Activated CD4-positive, alpha-beta memory T cell treated with anti-CD3 and anti-CD28 coated beads, Interleukin-2, amount 10 ng/mL, durations not matched to agents 7 days and 5 days (primary cell): ENCODE measurements around the gene CRIM1. TPM values are rescaled to one million over a fixed set of nuclear protein-coding genes. Genes with fewer than 3 reads are reported as not detected.

Experiments used
- CTCF ChIA-PET: fragments of 350-600 bp; sonication (Branson Sonifier 250); formaldehyde crosslinking; loops from one replicate; lab custom pipeline; 2021; ENCODE audit warnings: antibody characterized with exemption, inconsistent platforms; lab: Charles Lee
- POLR2A ChIA-PET: fragments of 350-600 bp; sonication (Branson Sonifier 250); formaldehyde crosslinking; loops from one replicate; lab custom pipeline; 2021; ENCODE audit warnings: antibody characterized with exemption; lab: Charles Lee
- DNase-seq: peaks from one replicate; pipeline ENCODE4 v3.0.0-alpha.2; 2020
- H3K27ac Mint-ChIP-seq: one replicate; pipeline ENCODE4 v1.8.0; 2021; ENCODE audit warnings: mild to moderate bottlenecking, mixed read lengths
- H3K27me3 Mint-ChIP-seq: one replicate; pipeline ENCODE4 v1.8.0; 2021; ENCODE audit warnings: mixed read lengths
- H3K36me3 Mint-ChIP-seq: one replicate; pipeline ENCODE4 v1.8.0; 2021; ENCODE audit warnings: low read depth, mixed read lengths
- H3K4me1 Mint-ChIP-seq: one replicate; pipeline ENCODE4 v1.8.0; 2021; ENCODE audit warnings: mixed read lengths
- H3K4me3 Mint-ChIP-seq: one replicate; pipeline ENCODE4 v1.8.0; 2021; ENCODE audit warnings: mild to moderate bottlenecking, mixed read lengths
- H3K9me3 Mint-ChIP-seq: one replicate; pipeline ENCODE4 v1.8.0; 2021; ENCODE audit warnings: mixed read lengths
- total RNA-seq, 2 experiments: library from RNA; stranded (reverse); gene quantifications; one replicate each; pipeline ENCODE4 v1.2.3, GENCODE V29; 2021

CRIM1 gene
- total RNA-seq, 2 experiments from 2014 or later, result 5.4 to 6.6 TPM

- H3K36me3 Mint-ChIP-seq, result no peaks in the 10 kb centered on the region
- H3K9me3 Mint-ChIP-seq, result no peaks in the 10 kb centered on the region
- H3K4me3 Mint-ChIP-seq, result no peak overlapping the region
- no peak overlapping the region for H3K27ac Mint-ChIP-seq
- H3K4me1 Mint-ChIP-seq, result peaks cover 9% of the 10 kb centered on the region
- DNase-seq, result no peak
- ChIA-PET POLR2A (no interaction called here), CTCF (interaction anchor here (1.0 kb wide), 1 partner anchor 8 kb away, joined by 3 read pairs; no protein-coding TSS in a partner anchor)
- H3K27me3 Mint-ChIP-seq, result peaks cover 4% of the 10 kb centered on the region
These were observed 12.9 kb downstream of the CRIM1 start for GRCh38 chr2:36368438-36368837.

GRCh38 chr2:36369163-36369562 lies 13.6 kb downstream of the CRIM1 start:
- Mint-ChIP-seq H3K27ac (no peak overlapping the region), H3K4me1 (peaks cover 14% of the 10 kb centered on the region), H3K9me3 (no peaks in the 10 kb centered on the region), H3K27me3 (peaks cover 4% of the 10 kb centered on the region), H3K4me3 (no peak overlapping the region), H3K36me3 (no peaks in the 10 kb centered on the region)
- ChIA-PET POLR2A (no interaction called here), CTCF (interaction anchor here (1.0 kb wide), 1 partner anchor 9 kb away, joined by 3 read pairs; no protein-coding TSS in a partner anchor)
- no peak for DNase-seq

GRCh38 chr2:36369716-36370115 lies 14.1 kb downstream of the CRIM1 start:
- no peaks in the 10 kb centered on the region for H3K36me3 Mint-ChIP-seq
- ChIA-PET POLR2A (no interaction called here), CTCF (interaction anchor here (1.2 kb wide), 1 partner anchor 17 kb away, joined by 3 read pairs; no protein-coding TSS in a partner anchor)
- peaks cover 4% of the 10 kb centered on the region for H3K27me3 Mint-ChIP-seq
- DNase-seq, result no peak
- H3K27ac Mint-ChIP-seq, result no peak overlapping the region
- peaks cover 16% of the 10 kb centered on the region for H3K4me1 Mint-ChIP-seq
- no peak overlapping the region for H3K4me3 Mint-ChIP-seq
- no peaks in the 10 kb centered on the region for H3K9me3 Mint-ChIP-seq

- Mint-ChIP-seq H3K27ac (no peak overlapping the region), H3K9me3 (no peaks in the 10 kb centered on the region), H3K36me3 (no peaks in the 10 kb centered on the region), H3K4me3 (no peak overlapping the region), H3K27me3 (peaks cover 4% of the 10 kb centered on the region), H3K4me1 (peaks cover 16% of the 10 kb centered on the region)
- ChIA-PET CTCF (interaction anchor here (1.2 kb wide), 1 partner anchor 18 kb away, joined by 3 read pairs; no protein-coding TSS in a partner anchor), POLR2A (no interaction called here)
- no peak for DNase-seq
These were observed 14.7 kb downstream of the CRIM1 start for GRCh38 chr2:36370281-36370680.

GRCh38 chr2:36371070-36371874 lies 15.7 kb downstream of the CRIM1 start:
- POLR2A ChIA-PET, result no interaction called here
- DNase-seq, result no peak
- no peaks in the 10 kb centered on the region for H3K9me3 Mint-ChIP-seq

GRCh38 chr2:36371928-36372391 lies 16.4 kb downstream of the CRIM1 start:
- Mint-ChIP-seq H3K4me1 (peaks cover 16% of the 10 kb centered on the region), H3K4me3 (no peak overlapping the region), H3K9me3 (no peaks in the 10 kb centered on the region), H3K27ac (no peak overlapping the region), H3K36me3 (no peaks in the 10 kb centered on the region), H3K27me3 (peaks cover 4% of the 10 kb centered on the region)
- ChIA-PET POLR2A (no interaction called here), CTCF (interaction anchor here (1.0 to 1.3 kb wide), 2 partner anchors 135 to 292 kb away, joined by 3 read pairs; no protein-coding TSS in a partner anchor)
- DNase-seq, result no peak

More at GRCh38 chr2:36371070-36371874, 15.7 kb downstream of the CRIM1 start:
- Mint-ChIP-seq H3K4me3 (no peak overlapping the region), H3K36me3 (no peaks in the 10 kb centered on the region), H3K27ac (no peak overlapping the region), H3K27me3 (peaks cover 4% of the 10 kb centered on the region), H3K4me1 (peaks cover 16% of the 10 kb centered on the region)
- CTCF ChIA-PET, result no interaction called here

GRCh38 chr2:36373149-36373926 lies 17.8 kb downstream of the CRIM1 start:
- Mint-ChIP-seq H3K4me3 (no peak overlapping the region), H3K4me1 (peaks cover 16% of the 10 kb centered on the region), H3K9me3 (no peaks in the 10 kb centered on the region), H3K36me3 (no peaks in the 10 kb centered on the region), H3K27ac (no peak overlapping the region), H3K27me3 (peaks cover 5% of the 10 kb centered on the region)
- POLR2A ChIA-PET, result no interaction called here
- CTCF ChIA-PET, result interaction anchor here (1.3 kb wide), 1 partner anchor 134 kb away, joined by 3 read pairs; no protein-coding TSS in a partner anchor
- no peak for DNase-seq

- Mint-ChIP-seq H3K27ac (no peak overlapping the region), H3K9me3 (no peaks in the 10 kb centered on the region), H3K27me3 (peaks cover 4% of the 10 kb centered on the region), H3K4me3 (no peak overlapping the region), H3K36me3 (no peaks in the 10 kb centered on the region), H3K4me1 (peaks cover 20% of the 10 kb centered on the region)
- ChIA-PET CTCF (no interaction called here), POLR2A (no interaction called here)
- DNase-seq, result no peak
These were observed 19.0 kb downstream of the CRIM1 start for GRCh38 chr2:36374585-36374984.

GRCh38 chr2:36376319-36376765 lies 20.8 kb downstream of the CRIM1 start:
- Mint-ChIP-seq H3K4me3 (no peak overlapping the region), H3K27ac (no peak overlapping the region), H3K9me3 (no peaks in the 10 kb centered on the region), H3K4me1 (peaks cover 23% of the 10 kb centered on the region), H3K27me3 (peaks cover 4% of the 10 kb centered on the region), H3K36me3 (no peaks in the 10 kb centered on the region)
- POLR2A ChIA-PET, result no interaction called here
- no peak for DNase-seq
- CTCF ChIA-PET, result interaction anchor here (0.8 to 1.0 kb wide), 2 partner anchors 14 to 290 kb away, joined by 3 read pairs; no protein-coding TSS in a partner anchor

GRCh38 chr2:36376992-36377738 lies 21.6 kb downstream of the CRIM1 start:
- no peak overlapping the region for H3K27ac Mint-ChIP-seq
- peaks cover 23% of the 10 kb centered on the region for H3K4me1 Mint-ChIP-seq
- CTCF ChIA-PET, result interaction anchor here (0.8 kb wide), 1 partner anchor 289 kb away, joined by 3 read pairs; no protein-coding TSS in a partner anchor
- peaks cover 4% of the 10 kb centered on the region for H3K27me3 Mint-ChIP-seq
- POLR2A ChIA-PET, result no interaction called here
- no peaks in the 10 kb centered on the region for H3K9me3 Mint-ChIP-seq
- H3K36me3 Mint-ChIP-seq, result no peaks in the 10 kb centered on the region
- no peak overlapping the region for H3K4me3 Mint-ChIP-seq
- DNase-seq, result no peak

- Mint-ChIP-seq H3K27ac (no peak overlapping the region), H3K4me3 (no peak overlapping the region), H3K4me1 (peaks cover 7% of the 10 kb centered on the region), H3K9me3 (no peaks in the 10 kb centered on the region), H3K27me3 (peaks cover 4% of the 10 kb centered on the region), H3K36me3 (no peaks in the 10 kb centered on the region)
- ChIA-PET CTCF (no interaction called here), POLR2A (no interaction called here)
- no peak for DNase-seq
These were observed 24.3 kb downstream of the CRIM1 start for GRCh38 chr2:36379710-36380448.
